ENCODE data around the gene USP32.

Gene USP32

GRCh38 chr17:60154616-60155426, 237.1 kb downstream of the USP32 start:
- DNase-seq (ENCODE audit: low spot score), result no peak

DNA sequence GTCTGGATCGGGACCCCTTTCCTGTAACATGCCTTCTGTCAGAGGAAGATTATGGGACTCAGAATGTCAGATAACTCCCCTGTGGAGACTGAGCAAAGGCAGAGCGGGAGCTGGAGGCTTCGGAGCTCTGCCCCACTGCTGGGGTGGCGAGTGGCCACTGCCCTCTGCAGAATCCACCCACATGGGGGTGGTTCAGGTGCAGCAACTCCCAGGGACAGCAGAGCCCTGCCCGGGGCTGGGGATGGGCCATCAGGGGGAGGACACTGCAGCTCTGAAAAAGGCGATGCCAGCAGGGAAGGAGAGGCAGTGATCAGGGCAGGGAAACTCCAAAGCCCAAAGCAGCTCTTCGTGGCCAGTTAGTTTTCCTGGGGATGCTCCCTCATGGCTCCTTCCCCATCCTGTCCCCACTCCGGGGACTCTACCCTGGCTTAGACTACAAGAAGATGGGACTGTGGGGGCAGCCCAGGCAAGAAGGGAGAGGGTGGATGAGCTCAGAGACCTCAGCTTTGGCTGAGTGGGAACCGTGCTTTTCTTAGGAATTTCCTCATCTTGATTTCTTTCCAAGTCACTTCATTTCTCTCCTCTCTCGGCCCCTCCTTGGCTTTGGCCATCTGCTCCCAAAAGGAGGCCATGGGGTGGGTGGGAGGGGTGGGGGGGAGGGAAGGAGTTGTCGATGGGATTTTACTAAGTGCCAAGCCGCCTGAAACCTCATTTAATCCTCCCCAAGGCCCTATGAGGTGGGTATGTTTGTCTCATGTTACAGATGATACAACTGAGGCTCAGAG, 238.1 kb downstream of the USP32 start:
- no peak for DNase-seq (ENCODE audit: low spot score)

DNA sequence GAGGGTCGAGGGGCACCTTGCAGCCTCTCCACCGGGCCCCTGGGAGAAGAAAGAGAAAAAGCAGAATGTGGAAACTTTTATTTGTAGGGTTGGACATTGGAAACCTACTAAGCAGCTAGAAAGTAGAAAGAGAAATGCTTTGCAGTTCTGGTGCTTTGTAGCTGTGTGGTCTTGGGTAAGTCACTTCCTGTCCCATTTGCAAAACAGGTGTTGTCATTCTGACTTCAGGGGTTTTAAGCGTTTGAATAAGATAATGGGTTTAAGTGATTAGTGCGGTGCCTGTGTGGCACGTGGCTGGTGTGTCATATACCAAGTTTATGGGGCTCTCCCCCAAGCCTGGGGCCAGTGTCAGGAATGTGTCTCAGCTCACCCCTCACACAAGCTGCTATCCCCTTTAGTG, 240.6 kb downstream of the USP32 start:
- no peak for DNase-seq (ENCODE audit: low spot score)

DNA sequence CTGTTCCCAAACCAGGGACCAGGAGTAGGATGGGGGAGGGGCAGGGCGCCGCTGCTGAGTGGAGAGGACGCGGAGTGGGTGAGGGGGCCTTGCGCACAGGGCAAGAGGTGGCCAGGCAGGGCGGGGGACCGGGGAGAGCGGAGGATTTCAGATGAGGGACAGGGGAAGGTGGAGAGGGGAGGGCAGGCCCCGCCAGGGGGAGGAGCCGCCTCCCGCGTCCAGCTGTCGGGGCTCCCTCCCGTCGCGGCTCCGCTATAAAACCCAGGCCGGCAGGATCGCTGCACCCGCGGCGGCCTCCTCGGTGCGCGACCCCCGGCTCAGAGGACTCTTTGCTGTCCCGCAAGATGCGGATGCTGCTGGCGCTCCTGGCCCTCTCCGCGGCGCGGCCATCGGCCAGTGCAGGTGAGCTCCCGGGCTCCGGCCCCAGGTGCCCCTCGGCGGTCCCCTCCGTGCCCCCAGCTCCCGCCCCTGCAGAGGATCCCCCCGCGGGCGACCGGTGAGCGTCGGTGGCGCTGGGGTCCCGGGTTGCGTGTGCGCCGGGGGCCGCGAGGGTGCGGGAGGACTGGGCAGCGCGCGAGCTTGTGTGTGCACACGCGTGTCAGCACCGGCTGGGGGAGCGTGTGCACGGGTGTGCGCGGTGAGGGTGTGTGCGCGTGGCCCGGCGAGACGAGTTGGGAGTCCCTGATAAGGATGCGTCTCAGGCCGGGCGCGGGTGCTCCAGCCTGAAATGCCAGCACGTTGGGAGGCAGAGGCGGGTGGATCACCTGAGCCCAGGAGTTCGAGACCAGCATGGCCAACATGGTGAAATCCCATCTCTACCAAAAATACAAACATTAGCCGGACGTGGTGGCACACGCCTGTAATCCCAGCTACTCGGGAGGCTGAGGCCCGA, 242.0 kb downstream of the USP32 start, which contains the start of gene CA4:
Gene CA4, plus strand, starts transcription at position 283 of the 892 bp plus-strand sequence. Its CDS starts 62 bp downstream, at position 345.
- DNase-seq (ENCODE audit: low spot score), result no peak

- no peak for DNase-seq (ENCODE audit: low spot score)
Measured at GRCh38 chr17:60148373-60148772, 243.6 kb downstream of the USP32 start.

DNA sequence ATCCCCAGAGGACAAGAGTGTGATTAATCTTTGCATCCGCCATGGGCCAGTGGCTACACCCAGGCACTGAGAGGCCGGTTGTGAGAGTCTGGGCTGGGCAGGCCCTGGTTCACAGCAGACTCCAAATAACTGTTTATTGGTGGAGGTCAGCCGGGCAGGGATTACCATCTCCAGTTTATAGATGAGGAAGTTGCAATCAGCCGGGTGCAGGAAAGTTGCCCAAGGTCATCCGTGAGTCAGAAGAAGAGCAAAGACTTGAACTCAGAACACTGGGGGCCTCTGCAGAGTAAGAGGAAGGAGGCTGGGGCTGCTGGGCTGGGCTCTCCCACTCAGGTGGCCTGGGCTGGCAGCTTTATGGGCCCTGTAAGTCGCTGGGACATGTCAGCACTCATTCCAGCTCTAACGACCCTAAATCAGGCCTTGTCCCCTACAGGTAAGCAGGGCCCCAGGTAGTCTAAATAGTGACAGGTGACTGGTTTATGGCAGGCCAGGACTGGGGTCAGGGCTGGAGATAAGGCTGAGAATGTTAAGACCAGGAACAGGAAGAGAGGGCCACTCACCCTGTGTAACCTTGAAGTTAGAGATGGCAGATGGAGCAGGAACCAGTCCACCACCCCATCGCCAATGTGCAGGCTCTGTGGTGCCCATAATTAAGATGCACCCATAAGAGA, 244.2 kb downstream of the USP32 start:
- no peak for DNase-seq (ENCODE audit: low spot score)

DNA sequence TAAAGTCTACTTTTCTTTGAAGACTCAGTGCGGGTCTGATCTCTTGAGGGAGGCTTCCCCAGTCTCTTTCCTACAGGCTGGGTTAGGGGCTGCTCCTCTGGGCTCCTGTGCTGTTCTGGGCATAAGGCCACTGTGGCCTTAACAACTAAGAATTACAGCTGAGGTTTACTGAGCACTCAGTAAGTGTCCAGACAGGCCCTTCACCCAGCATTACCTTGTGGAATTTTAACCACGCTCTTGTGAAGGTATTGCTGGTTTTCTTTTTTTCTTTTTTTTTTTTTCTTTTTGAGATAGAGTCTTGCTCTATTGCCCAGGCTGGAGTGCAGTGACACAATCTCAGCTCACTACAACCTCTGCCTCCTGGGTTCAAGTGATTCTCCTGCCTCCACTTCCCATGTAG, 245.7 kb downstream of the USP32 start:
- no peak for DNase-seq (ENCODE audit: low spot score)

DNA sequence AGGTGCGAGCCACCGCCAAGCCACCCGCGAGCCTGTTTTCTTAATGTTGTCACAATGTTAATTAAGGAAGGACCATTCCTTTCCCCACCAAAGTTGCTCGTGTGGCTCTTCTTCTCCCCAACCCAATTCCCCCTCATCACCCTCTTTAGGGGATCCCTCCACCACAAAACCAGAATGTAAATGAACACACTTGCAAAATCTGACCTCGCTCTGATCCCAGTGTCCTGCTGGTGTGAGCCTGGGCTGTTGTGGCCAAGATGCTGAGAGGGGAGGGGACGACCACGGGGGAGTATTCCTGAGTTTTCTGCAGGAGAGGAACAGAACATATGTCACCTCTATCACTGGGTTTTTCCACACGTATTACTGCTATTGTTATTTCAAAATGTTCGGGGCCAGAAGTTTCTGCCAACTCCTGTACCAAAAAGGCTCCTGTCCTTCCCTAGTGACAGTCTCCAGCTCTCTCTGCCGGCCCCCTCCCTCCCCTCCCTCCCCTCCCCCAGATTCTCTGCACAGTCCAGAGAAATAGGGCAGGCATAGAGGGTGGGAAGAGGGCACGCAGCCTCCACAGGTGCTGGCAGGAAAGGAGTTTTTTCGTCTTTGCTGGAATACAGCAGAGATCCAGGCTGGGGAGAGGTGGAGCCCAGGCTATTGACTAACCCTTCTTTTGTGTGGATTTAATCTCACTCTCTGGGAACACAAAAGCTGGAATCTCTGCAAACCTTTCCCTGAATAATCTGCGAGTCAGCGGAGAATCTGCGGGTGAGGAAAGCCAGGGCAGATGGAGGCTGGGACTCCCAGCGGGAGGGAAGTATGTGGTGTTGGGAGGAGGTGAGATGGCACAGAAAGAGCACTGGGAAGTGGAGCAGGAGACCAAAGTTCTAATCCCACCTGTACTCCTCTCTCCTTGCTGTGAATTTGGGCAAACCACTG, 246.7 kb downstream of the USP32 start:
- DNase-seq (ENCODE audit: low spot score), result no peak

DNA sequence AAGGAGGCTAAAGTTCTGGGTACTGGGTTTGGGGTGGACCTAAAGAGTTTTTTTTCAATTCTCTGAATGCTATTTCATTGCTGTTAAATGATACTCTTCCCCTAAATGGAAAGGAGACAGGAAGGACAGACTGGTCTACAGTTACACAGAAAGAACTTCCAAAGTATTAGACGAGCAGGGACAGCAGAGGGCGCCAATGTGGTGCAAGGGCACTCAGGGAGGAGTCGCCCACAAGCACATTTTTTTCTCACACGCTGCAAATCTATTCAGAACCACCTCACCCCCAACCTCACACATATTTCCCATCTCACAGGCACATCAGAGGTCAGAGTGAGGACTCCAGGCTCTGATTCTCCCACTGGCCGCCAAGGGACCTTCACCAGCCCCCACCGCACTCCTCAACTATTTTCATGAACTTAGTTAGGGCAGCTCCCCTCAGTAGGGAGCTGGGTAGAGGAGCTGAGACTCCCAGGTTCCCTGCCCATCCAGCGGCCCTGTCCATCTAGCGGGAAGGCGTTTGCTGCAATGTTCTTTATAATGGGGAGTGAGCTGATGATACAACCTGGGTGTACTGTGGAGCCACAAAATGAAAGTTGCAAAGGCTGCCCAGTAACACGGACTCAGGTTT, 248.9 kb downstream of the USP32 start:
- DNase-seq (ENCODE audit: low spot score), result peak; percentile 87

GRCh38 chr17:60141111-60142018, 250.6 kb downstream of the USP32 start:
- no peak for DNase-seq (ENCODE audit: low spot score)

GRCh38 chr17:60139438-60140285, 252.3 kb downstream of the USP32 start:
- DNase-seq (ENCODE audit: low spot score), result peak; percentile 57

DNA sequence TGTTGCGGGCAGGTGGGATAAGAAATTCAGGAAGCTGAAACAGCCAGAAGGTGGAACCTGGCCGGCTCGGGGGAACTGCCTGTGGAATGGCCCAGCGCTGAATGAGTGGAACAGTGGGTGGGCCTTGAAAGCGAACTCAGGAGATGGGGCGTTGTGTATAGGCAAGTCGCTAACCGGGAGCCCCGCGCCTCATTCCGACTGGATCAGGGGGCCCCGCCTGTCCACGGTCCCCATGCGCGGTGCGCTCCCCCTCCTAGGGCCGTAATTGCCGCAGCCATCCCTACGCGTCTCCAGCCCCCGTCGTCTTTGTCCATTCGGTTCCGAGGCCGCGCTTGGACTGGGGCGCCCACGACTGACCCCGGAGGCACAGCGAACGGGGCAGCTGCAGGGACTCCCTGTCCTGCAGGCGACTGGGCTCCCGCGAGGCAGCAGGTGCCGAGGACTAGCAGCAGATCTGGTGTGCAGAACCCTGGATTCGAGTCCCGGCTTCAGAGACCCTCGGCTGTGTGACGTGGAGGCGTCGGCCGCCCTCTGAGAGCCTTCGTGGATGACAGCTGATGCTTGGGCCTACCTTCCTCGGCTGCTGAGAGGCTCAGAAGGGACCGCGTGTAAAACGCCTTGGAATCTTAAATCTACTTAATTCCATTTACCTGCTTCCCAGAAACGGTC, 253.0 kb downstream of the USP32 start:
- DNase-seq (ENCODE audit: low spot score), result no peak

- no peak for DNase-seq (ENCODE audit: low spot score)
Measured at GRCh38 chr17:60137731-60138130, 254.2 kb downstream of the USP32 start.

- DNase-seq (ENCODE audit: low spot score), result no peak
Measured at GRCh38 chr17:60135951-60136666, 255.8 kb downstream of the USP32 start.

- no peak for DNase-seq (ENCODE audit: low spot score)
Measured at GRCh38 chr17:60135151-60135950, 256.6 kb downstream of the USP32 start.
